ENCODE results near the gene TRUB2. TPM values are rescaled to one million over a fixed set of nuclear protein-coding genes. Genes with fewer than 3 reads are reported as not detected.

TRUB2 gene
- total RNA-seq, 1 experiment from 2014 or later, result 22.5 TPM

DNA sequence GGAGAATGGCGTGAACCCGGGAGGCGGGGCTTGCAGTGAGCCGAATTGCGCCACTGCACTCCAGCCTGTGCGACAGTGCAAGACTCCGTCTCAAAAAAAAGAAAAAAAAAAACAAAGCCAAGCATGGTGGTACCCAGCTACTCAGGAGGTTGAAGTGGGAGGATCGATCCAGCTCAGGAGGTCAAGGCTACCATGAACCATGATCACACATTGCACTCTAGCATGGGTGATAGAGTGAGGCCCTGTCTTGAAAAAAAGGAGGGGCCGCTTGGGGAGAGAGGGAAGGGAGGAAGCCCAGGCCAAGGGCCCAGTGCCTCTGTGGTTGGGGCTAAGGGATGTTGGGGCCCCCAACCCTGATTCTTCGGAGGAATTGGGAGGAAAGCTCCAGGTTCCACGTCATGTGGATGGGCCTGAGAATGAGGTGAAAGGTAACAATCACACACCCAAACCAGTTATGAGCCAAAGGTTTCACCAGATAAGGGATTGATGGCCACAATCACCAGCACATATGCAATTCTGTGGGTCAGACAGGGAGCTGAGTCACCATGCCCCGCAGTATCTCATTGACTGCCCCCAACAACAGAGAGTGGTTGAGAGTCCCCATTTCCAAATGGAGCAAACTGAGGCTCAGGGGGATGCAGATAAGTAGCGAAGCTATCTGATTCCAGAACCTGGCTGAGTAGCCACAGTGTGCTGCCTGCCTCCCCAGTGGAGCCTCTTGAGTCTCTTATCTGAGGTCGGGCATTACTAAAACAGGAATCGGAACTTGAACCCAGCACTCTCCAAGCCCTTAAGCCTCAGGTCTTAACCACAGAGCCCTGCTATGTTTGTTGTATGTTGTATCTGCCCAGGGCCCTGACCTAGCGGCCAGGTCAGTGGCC is 25.7 kb downstream of the TRUB2 start:
- in situ Hi-C loops (cut with HindIII; ENCODE audit: low pct_unique_long_range_greater_than_20kb, low sequenced_read_pairs), result no loop called here
- ATAC-seq (no peak), DNase-seq (ENCODE audit: low read depth, low spot score) (no peak)
- Histone ChIP-seq H3K4me3 (ENCODE audit: low read depth in 2 of 2, low read length in 2 of 2) (no peak overlapping the region), H3K27me3 (ENCODE audit: control insufficient read depth, insufficient read depth, low read length) (no peaks in the 10 kb centered on the region), H3K27ac (ENCODE audit: low read length) (no peak overlapping the region), H3K9me3 (ENCODE audit: control insufficient read depth, insufficient read depth, low read depth, low read length) (no peaks in the 10 kb centered on the region), H3K4me1 (ENCODE audit: control insufficient read depth, insufficient read depth, low read length) (peaks cover 3% of the 10 kb centered on the region), H3K36me3 (ENCODE audit: control insufficient read depth, insufficient read depth, low read length) (no peaks in the 10 kb centered on the region)
- ChIA-PET CTCF (no interaction called here), POLR2A (no interaction called here)
- TF ChIP-seq TCF7L2 (IDR thresholded peaks at IDR 0.05; ENCODE audit: low read depth, low read length), result no peak
- TF ChIP-seq, protein P1, sequence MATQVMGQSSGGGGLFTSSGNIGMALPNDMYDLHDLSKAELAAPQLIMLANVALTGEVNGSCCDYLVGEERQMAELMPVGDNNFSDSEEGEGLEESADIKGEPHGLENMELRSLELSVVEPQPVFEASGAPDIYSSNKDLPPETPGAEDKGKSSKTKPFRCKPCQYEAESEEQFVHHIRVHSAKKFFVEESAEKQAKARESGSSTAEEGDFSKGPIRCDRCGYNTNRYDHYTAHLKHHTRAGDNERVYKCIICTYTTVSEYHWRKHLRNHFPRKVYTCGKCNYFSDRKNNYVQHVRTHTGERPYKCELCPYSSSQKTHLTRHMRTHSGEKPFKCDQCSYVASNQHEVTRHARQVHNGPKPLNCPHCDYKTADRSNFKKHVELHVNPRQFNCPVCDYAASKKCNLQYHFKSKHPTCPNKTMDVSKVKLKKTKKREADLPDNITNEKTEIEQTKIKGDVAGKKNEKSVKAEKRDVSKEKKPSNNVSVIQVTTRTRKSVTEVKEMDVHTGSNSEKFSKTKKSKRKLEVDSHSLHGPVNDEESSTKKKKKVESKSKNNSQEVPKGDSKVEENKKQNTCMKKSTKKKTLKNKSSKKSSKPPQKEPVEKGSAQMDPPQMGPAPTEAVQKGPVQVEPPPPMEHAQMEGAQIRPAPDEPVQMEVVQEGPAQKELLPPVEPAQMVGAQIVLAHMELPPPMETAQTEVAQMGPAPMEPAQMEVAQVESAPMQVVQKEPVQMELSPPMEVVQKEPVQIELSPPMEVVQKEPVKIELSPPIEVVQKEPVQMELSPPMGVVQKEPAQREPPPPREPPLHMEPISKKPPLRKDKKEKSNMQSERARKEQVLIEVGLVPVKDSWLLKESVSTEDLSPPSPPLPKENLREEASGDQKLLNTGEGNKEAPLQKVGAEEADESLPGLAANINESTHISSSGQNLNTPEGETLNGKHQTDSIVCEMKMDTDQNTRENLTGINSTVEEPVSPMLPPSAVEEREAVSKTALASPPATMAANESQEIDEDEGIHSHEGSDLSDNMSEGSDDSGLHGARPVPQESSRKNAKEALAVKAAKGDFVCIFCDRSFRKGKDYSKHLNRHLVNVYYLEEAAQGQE (IDR thresholded peaks at IDR 0.05; ENCODE audit: insufficient read depth in 1 of 2, low read depth in 2 of 2, low read length in 1 of 2), result no peak
- no TSS peak for BruUV-seq (replicated peaks)
- intact Hi-C loops (cut with micrococcal nuclease; ENCODE audit: unreplicated experiment), result loop anchor here (10.0 kb wide), 2 partner anchors 48 to 118 kb away; partner anchors contain the start of gene SLC27A4

DNA sequence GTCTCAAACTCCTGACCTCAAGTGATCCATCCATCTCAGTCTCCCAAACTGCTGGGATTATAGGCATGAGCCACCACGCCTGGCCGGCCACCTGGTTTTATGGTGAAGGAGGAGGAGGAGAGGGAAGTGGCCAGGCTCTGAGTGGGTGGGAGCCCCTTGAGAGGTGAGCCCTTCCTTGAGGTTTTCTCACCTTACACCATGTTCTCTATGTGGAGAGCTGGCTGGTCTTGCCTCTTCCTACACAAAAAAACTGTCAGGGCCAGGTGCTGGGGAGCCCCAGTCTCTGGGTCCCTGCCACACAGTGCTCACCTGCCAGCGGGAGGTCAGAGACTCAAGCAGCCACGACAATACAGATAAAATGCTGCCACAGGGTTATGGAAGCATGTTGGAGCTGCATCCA is 28.1 kb downstream of the TRUB2 start:
- TF ChIP-seq, protein P2, sequence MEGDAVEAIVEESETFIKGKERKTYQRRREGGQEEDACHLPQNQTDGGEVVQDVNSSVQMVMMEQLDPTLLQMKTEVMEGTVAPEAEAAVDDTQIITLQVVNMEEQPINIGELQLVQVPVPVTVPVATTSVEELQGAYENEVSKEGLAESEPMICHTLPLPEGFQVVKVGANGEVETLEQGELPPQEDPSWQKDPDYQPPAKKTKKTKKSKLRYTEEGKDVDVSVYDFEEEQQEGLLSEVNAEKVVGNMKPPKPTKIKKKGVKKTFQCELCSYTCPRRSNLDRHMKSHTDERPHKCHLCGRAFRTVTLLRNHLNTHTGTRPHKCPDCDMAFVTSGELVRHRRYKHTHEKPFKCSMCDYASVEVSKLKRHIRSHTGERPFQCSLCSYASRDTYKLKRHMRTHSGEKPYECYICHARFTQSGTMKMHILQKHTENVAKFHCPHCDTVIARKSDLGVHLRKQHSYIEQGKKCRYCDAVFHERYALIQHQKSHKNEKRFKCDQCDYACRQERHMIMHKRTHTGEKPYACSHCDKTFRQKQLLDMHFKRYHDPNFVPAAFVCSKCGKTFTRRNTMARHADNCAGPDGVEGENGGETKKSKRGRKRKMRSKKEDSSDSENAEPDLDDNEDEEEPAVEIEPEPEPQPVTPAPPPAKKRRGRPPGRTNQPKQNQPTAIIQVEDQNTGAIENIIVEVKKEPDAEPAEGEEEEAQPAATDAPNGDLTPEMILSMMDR (IDR thresholded peaks at IDR 0.05), result no peak
- TF ChIP-seq POLR2AphosphoS5 (IDR thresholded peaks at IDR 0.05; ENCODE audit: low read depth, low read length) (no peak), TCF7L2 (IDR thresholded peaks at IDR 0.05; ENCODE audit: low read depth, low read length) (no peak), SIN3A (IDR thresholded peaks at IDR 0.05; ENCODE audit: borderline replicate concordance, insufficient read depth, low read depth, low read length) (no peak)
- TF ChIP-seq, protein P1 (IDR thresholded peaks at IDR 0.05; ENCODE audit: insufficient read depth in 1 of 2, low read depth in 2 of 2, low read length in 1 of 2), result no peak
- Histone ChIP-seq H3K36me3 (ENCODE audit: control insufficient read depth, insufficient read depth, low read length) (no peaks in the 10 kb centered on the region), H3K27me3 (ENCODE audit: control insufficient read depth, insufficient read depth, low read length) (no peaks in the 10 kb centered on the region), H3K4me1 (ENCODE audit: control insufficient read depth, insufficient read depth, low read length) (peaks cover 3% of the 10 kb centered on the region), H3K9me3 (ENCODE audit: control insufficient read depth, insufficient read depth, low read depth, low read length) (no peaks in the 10 kb centered on the region), H3K27ac (ENCODE audit: low read length) (no peak overlapping the region), H3K4me3 (ENCODE audit: low read depth in 2 of 2, low read length in 2 of 2) (no peak overlapping the region)
- no peak for ATAC-seq
- no TSS peak for BruUV-seq (replicated peaks)
- no peak for DNase-seq (ENCODE audit: low read depth, low spot score)
- ChIA-PET POLR2A (no interaction called here), CTCF (no interaction called here)
- in situ Hi-C loops (cut with HindIII; ENCODE audit: low pct_unique_long_range_greater_than_20kb, low sequenced_read_pairs) (no loop called here), intact Hi-C loops (cut with micrococcal nuclease; ENCODE audit: unreplicated experiment) (loop anchor here (10.0 kb wide), 2 partner anchors 51 to 121 kb away; partner anchors contain the start of gene SLC27A4)

Measured in Panc1 (cell line).